GM18907 (cell line): ENCODE data around the gene MYO1D.

ENCODE experiments used
- ATAC-seq: cut with Tn5 transposase; IDR thresholded peaks from one replicate; pipeline ENCODE4 v1.9.1; 2021; ENCODE audit warnings: mild to moderate bottlenecking, moderate library complexity; ENCODE audit not compliant: unreplicated experiment

Gene MYO1D

GRCh38 chr17:32821987-32822934 lies 54.7 kb downstream of the MYO1D start:
- ATAC-seq, result peak; percentile 42

DNA sequence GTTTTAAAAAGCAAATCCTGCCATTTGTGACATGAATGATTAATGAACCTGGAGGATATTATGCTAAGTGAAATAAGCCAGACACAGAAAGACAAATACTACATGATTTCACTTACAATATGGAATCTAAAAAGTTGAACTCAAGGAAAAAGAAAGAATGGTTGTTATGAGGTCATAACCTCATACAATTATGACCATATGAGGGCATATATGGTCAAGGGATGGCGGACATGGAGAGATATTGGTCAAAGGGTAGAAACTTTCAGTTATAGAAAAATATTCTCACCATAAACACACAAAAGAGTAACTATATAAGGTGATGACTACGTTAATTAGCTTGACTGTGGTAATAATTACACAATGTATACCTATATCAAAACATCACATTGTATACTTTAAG lies 56.5 kb downstream of the MYO1D start:
- no peak for ATAC-seq

DNA sequence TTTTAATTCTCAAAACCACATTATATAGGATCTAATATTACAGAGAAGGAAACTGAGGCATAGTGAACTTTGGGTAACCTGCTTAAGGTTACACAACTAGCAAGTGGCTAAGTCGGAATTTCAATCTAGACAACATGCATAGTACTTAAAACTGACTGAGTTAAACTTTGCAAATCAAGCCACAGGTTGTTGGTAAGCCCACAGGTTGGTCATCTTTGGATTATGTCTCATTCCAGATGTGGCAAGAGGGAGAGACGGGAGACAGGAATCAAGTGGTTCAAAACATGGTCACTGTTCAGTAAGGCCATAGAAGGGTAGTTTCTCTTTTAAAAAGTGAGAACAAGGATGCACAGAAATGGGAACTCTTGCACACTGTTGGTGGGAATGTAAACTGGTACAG lies 57.1 kb downstream of the MYO1D start:
- ATAC-seq, result no peak

GRCh38 chr17:32819035-32819434 lies 57.9 kb downstream of the MYO1D start:
- ATAC-seq, result no peak

DNA sequence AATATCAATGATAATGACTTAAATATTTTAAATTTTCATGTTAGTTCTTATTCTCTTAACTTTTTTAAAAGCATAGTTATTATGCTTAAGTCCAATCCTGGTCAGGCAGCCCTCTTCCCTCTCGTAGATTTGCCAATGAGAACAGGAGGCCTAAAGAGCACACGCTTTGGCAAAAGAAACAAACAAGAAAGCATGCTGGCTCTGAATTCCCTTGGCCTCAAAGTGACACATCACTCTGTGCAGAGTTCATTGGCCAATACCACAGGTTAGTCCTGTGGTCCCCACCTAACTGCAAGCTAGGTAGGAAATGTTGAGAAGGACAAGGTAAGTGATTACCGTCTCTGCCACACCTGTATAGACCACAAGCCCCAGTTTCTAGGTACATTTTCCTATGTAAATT lies 61.5 kb downstream of the MYO1D start:
- ATAC-seq, result no peak

DNA sequence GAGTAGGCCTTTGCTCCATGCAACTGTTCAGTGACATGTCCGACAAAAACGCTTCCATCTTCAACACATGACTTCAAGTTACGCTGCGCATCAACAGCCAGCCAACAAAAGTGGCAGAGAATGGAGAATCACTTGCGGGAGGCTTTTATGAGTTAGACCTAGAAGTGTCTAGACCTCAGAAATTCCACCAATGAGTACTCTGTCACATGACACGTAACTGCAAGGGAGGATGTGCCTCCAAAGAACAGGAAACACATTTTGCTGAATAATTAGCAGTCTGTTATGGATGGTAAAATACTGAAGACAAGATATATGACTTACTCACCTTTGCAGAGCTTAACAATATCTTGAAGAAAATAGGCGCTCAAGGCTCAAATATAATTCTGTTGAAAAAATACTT lies 62.1 kb downstream of the MYO1D start:
- ATAC-seq, result no peak

DNA sequence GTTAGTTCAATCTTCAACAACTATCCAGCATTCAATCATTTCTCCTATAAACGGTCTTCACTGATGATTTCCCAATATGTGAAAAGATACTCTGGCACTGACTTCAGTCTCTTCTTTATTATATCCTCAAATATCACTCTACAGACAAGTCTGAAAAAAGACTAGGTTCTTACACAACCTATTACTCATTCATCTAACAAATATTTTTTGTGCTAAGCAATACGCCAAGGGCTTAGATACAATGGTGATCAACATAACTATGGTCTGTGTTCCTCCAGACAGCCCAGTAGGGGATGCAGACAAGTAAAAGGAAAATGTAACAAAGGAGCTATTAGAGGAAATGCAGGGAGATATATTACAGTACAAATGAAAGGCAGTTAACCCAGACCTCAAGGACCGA lies 63.9 kb downstream of the MYO1D start:
- no peak for ATAC-seq

DNA sequence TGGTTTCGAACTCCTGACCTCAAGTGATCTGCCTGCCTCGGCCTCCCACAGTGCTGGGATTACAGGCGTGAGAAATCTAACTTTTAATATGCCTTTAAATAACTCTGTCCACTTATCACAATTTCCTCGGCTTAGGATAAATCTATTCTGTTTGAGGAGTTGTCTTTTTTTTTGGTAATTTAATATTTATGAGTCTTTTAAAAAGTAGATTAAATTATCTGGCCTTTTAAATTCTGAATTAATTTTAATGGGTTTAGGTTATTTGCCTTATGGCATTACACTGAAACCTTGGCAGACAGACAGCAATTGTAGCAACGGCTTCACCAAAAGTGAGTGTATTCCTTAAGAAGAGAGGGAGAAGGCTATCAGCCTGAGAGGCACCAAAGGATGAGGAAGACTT lies 66.2 kb downstream of the MYO1D start:
- no peak for ATAC-seq

- ATAC-seq, result no peak
Measured at GRCh38 chr17:32807577-32807976, 69.3 kb downstream of the MYO1D start.

DNA sequence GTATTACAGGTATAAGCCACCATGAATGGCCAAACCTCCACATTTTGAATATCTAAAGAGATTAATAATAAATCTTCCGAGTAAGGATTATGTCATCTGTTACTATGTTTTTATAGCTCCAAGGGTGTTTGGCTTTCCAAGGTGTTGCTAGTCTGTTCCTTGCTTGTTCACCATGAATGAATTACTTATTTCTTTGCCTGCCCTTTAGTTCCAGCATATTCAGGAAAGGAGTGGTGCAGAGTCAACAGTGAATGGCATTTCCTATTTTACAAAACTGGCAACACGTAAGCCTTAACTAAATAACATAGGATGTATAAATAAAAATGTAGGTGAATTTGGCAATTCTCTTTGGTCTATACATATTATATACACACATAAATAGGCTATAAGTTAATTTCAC lies 70.3 kb downstream of the MYO1D start:
- ATAC-seq, result no peak

GRCh38 chr17:32805029-32805976 lies 71.6 kb downstream of the MYO1D start:
- no peak for ATAC-seq

DNA sequence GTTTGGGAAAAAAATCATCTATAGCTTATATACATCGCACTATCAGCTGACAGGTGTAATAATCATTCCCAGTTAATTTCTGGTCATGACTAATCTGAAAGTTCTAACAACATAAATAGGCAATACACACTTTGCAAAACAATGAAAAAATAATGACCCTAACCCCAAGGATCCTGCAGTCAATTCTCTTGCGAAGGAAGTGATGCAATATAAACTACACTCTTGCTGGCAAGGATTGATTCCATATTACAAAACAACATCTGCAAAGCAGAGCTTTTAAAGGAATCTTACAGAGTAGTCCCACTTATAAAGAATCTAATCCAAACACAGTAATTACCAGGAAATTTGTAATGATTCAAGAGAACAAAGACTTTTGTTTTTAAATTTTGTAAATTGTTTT lies 73.4 kb downstream of the MYO1D start:
- ATAC-seq, result no peak

GRCh38 chr17:32802306-32802705 lies 74.6 kb downstream of the MYO1D start:
- no peak for ATAC-seq

- ATAC-seq, result no peak
Measured at GRCh38 chr17:32801641-32802040, 75.3 kb downstream of the MYO1D start.

- no peak for ATAC-seq
Measured at GRCh38 chr17:32801193-32801592, 75.7 kb downstream of the MYO1D start.

- ATAC-seq, result no peak
Measured at GRCh38 chr17:32798938-32799337, 78.0 kb downstream of the MYO1D start.

- no peak for ATAC-seq
Measured at GRCh38 chr17:32795339-32795979, 81.5 kb downstream of the MYO1D start.

GRCh38 chr17:32794533-32795246 lies 82.2 kb downstream of the MYO1D start:
- ATAC-seq, result no peak

DNA sequence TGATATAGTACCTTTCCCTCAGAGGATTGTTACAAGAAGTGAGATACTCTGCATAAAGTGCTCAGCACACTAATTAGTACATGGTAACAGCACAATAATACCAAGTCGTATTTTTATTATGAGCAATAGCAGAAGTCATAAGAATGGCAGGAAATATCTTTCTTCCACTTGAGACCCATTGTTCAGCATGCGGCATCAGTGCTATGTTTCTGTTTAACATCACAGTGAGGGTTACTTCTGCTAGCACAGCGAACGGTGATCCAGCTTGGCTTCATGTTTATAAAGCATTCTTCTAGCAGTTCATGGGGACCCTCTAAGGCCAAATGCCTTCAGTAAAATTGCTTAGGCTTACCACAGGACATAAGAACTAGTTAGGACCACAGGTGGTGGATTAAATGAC lies 83.1 kb downstream of the MYO1D start:
- ATAC-seq, result no peak

- no peak for ATAC-seq
Measured at GRCh38 chr17:32792207-32792606, 84.7 kb downstream of the MYO1D start.

GRCh38 chr17:32786169-32786568 lies 90.8 kb downstream of the MYO1D start:
- ATAC-seq, result no peak
